Measurements from ENCODE around the gene TBC1D8.

DNA sequence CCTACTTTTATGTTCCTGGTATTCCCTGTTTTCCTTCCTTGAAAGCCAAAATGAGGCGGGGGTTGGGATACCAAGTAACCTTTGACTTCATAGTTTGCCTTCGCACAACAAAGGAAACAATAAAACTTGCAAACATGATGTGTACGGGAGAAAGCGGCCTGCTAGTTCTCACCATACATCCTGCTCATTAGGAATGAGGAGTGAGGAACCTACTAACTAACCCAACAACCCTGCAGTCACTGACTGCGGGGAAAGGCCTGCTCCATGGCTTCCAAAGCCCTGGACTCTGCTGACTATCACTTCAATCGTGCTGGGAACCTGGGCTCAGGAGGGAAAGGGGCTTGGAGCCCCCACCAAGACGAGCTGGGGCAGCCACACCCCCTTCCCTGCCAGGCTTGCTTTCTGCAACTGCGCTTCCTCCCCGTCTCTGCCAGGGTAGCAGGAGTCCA is 124.9 kb downstream of the TBC1D8 start:
- TF ChIP-seq, protein P1, sequence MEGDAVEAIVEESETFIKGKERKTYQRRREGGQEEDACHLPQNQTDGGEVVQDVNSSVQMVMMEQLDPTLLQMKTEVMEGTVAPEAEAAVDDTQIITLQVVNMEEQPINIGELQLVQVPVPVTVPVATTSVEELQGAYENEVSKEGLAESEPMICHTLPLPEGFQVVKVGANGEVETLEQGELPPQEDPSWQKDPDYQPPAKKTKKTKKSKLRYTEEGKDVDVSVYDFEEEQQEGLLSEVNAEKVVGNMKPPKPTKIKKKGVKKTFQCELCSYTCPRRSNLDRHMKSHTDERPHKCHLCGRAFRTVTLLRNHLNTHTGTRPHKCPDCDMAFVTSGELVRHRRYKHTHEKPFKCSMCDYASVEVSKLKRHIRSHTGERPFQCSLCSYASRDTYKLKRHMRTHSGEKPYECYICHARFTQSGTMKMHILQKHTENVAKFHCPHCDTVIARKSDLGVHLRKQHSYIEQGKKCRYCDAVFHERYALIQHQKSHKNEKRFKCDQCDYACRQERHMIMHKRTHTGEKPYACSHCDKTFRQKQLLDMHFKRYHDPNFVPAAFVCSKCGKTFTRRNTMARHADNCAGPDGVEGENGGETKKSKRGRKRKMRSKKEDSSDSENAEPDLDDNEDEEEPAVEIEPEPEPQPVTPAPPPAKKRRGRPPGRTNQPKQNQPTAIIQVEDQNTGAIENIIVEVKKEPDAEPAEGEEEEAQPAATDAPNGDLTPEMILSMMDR (IDR thresholded peaks at IDR 0.05): no peak
- TF ChIP-seq POLR2A (IDR thresholded peaks at IDR 0.05): no peak
